OCI-LY1 (cell line): Measurements from ENCODE around the gene ATAD3A.
"Not testable (repeated sequence)": the region's sequence is repeated elsewhere in the genome, so short reads cannot be mapped to it uniquely, and the experiment has no call there.

Experiments
- H2AFZ ChIP-seq: fragments of 200-600 bp; sonication (generic), shearing (Covaris generic); 2 replicates; pipeline ENCODE4 v1.6.0; 2014; ENCODE audit warnings: antibody characterized with exemption, mild to moderate bottlenecking, low read length
- H3F3A ChIP-seq: fragments of 200-600 bp; sonication (generic), shearing (Covaris generic); 2 replicates; pipeline ENCODE4 v1.6.0; 2014; ENCODE audit warnings: mild to moderate bottlenecking, antibody characterized with exemption, low read length, moderate library complexity; ENCODE audit not compliant: insufficient read depth
- H3K27ac ChIP-seq: fragments of 200-600 bp; sonication (generic); 2 replicates; pipeline ENCODE4 v1.5.1; 2014; ENCODE audit warnings: low read length, mixed run types, mild to moderate bottlenecking, low read depth; ENCODE audit not compliant: poor library complexity, severe bottlenecking
- H3K27me3 ChIP-seq: fragments of 200-600 bp; sonication (generic); 2 replicates; pipeline ENCODE4 v1.6.0; 2014; ENCODE audit warnings: antibody characterized with exemption, mild to moderate bottlenecking, low read length, moderate library complexity; ENCODE audit not compliant: insufficient read depth
- H3K36me3 ChIP-seq: fragments of 200-600 bp; sonication (generic); 2 replicates; pipeline ENCODE4 v1.6.1; 2014; ENCODE audit warnings: mild to moderate bottlenecking, antibody characterized with exemption, low read length, moderate library complexity, mixed read lengths; ENCODE audit not compliant: insufficient read depth
- H3K4me1 ChIP-seq: fragments of 200-600 bp; sonication (generic); 2 replicates; pipeline ENCODE4 v1.5.1; 2014; ENCODE audit warnings: mild to moderate bottlenecking, low read length, moderate library complexity; ENCODE audit not compliant: insufficient read depth, severe bottlenecking
- H3K4me2 ChIP-seq: fragments of 200-600 bp; sonication (generic), shearing (Covaris generic); 2 replicates; pipeline ENCODE4 v1.6.1; 2014; ENCODE audit warnings: low read length
- H3K4me3 ChIP-seq: fragments of 200-600 bp; sonication (generic); 2 replicates; pipeline ENCODE4 v1.5.1; 2014; ENCODE audit warnings: low read length, low read depth, mild to moderate bottlenecking, mixed read lengths; ENCODE audit not compliant: poor library complexity, severe bottlenecking
- H3K79me2 ChIP-seq: fragments of 200-600 bp; shearing (Covaris generic); 2 replicates; pipeline ENCODE4 v1.6.1; 2016; ENCODE audit warnings: mixed run types, low read length, mixed read lengths; ENCODE audit not compliant: insufficient read depth
- H3K9ac ChIP-seq: fragments of 200-600 bp; sonication (generic), shearing (Covaris generic); 2 replicates; pipeline ENCODE4 v1.6.1; 2014; ENCODE audit warnings: mild to moderate bottlenecking, low read length, mixed read lengths
- H3K9me2 ChIP-seq: fragments of 200-600 bp; sonication (generic), shearing (Covaris generic); 2 replicates; pipeline ENCODE4 v1.6.1; 2014; ENCODE audit warnings: low read depth, mild to moderate bottlenecking, low read length, mixed read lengths
- H3K9me3 ChIP-seq: fragments of 200-600 bp; shearing (Covaris generic); 2 replicates; pipeline ENCODE4 v1.6.1; 2014; ENCODE audit warnings: low read length, mixed read lengths
- H4K20me1 ChIP-seq: fragments of 200-600 bp; sonication (generic), shearing (Covaris generic); 2 replicates; pipeline ENCODE4 v1.6.0; 2016; ENCODE audit warnings: mild to moderate bottlenecking, low read length; ENCODE audit not compliant: insufficient read depth
- CTCF ChIP-seq: fragments of 200-600 bp; sonication (generic), shearing (Covaris generic); IDR thresholded peaks from 2 replicates; pipeline ENCODE4 v1.5.1; 2017; ENCODE audit warnings: mild to moderate bottlenecking, antibody characterized with exemption, low read length, moderate library complexity, mixed read lengths
- EZH2 ChIP-seq: fragments of 200-600 bp; sonication (generic), shearing (Covaris generic); IDR thresholded peaks from 2 replicates; pipeline ENCODE4 v1.8.0; 2017; ENCODE audit warnings: borderline replicate concordance, mixed run types, mild to moderate bottlenecking, antibody characterized with exemption, low read length, moderate library complexity, mixed read lengths

ATAD3A gene

GRCh38 chr1:1482856-1483255, 29.1 kb upstream of the ATAD3A start:
- Histone ChIP-seq H3K79me2 (no peaks in the 10 kb centered on the region), H3K4me1 (no peaks in the 10 kb centered on the region), H3K9ac (no peak overlapping the region), H3F3A (no peaks in the 10 kb centered on the region), H3K27ac (no peak overlapping the region), H3K27me3 (no peaks in the 10 kb centered on the region), H3K9me3 (no peaks in the 10 kb centered on the region), H3K9me2 (no peaks in the 10 kb centered on the region), H2AFZ (no peak overlapping the region), H3K4me3 (no peak overlapping the region), H4K20me1 (no peaks in the 10 kb centered on the region), H3K36me3 (peaks cover 56% of the 10 kb centered on the region), H3K4me2 (no peak overlapping the region)
- TF ChIP-seq EZH2: no peak
- no peak for TF ChIP-seq CTCF

- no peak for TF ChIP-seq CTCF
- no peak for TF ChIP-seq EZH2
- no peak overlapping the region for H3K9ac ChIP-seq
- H3F3A ChIP-seq: no peaks in the 10 kb centered on the region
- no peaks in the 10 kb centered on the region for H4K20me1 ChIP-seq
- H3K4me3 ChIP-seq: no peak overlapping the region
- no peaks in the 10 kb centered on the region for H3K9me3 ChIP-seq
- no peak overlapping the region for H3K4me2 ChIP-seq
- H3K27me3 ChIP-seq: no peaks in the 10 kb centered on the region
- no peaks in the 10 kb centered on the region for H3K9me2 ChIP-seq
- no peaks in the 10 kb centered on the region for H3K4me1 ChIP-seq
- H3K36me3 ChIP-seq: peaks cover 59% of the 10 kb centered on the region
- H3K79me2 ChIP-seq: no peaks in the 10 kb centered on the region
- no peak overlapping the region for H3K27ac ChIP-seq
- H2AFZ ChIP-seq: no peak overlapping the region
Measured at GRCh38 chr1:1483714-1484113, 28.2 kb upstream of the ATAD3A start.

GRCh38 chr1:1484976-1485750, 26.8 kb upstream of the ATAD3A start:
- not testable (repeated sequence) for H4K20me1 ChIP-seq, H3K27me3 ChIP-seq, H3K9me2 ChIP-seq, H3K4me1 ChIP-seq, H3K79me2 ChIP-seq, H3K9me3 ChIP-seq, H2AFZ ChIP-seq, H3F3A ChIP-seq, H3K4me3 ChIP-seq, H3K4me2 ChIP-seq, H3K27ac ChIP-seq, H3K9ac ChIP-seq
- H3K36me3 ChIP-seq: peaks cover 62% of the 10 kb centered on the region

- H4K20me1 ChIP-seq: not testable (repeated sequence)
- H3K36me3 ChIP-seq: peaks cover 66% of the 10 kb centered on the region
Measured at GRCh38 chr1:1485755-1486317, 26.1 kb upstream of the ATAD3A start.

More at GRCh38 chr1:1485755-1486317, 26.1 kb upstream of the ATAD3A start:
- H3K9me2 ChIP-seq, H2AFZ ChIP-seq, H3K4me3 ChIP-seq, H3K9ac ChIP-seq, H3K79me2 ChIP-seq, H3K4me2 ChIP-seq, H3K9me3 ChIP-seq, H3K4me1 ChIP-seq, H3F3A ChIP-seq, H3K27ac ChIP-seq, H3K27me3 ChIP-seq: not testable (repeated sequence)
